IMR-90 (cell line): ENCODE measurements around the gene MTRFR.

Experiments
- CTCF ChIP-seq: conservative IDR thresholded peaks from 2 replicates; pipeline ENCODE4 v1.5.1; 2012; ENCODE audit warnings: mild to moderate bottlenecking, low read depth, low read length, improper control_type of control experiment
- ELK1 ChIP-seq: fragments of 150-350 bp; IDR thresholded peaks from 2 replicates; pipeline ENCODE4 v1.6.1; 2016; ENCODE audit warnings: low read depth, mild to moderate bottlenecking, low read length, moderate library complexity, borderline replicate concordance
- FOS ChIP-seq: fragments of 150-350 bp; IDR thresholded peaks from 2 replicates; pipeline ENCODE4 v1.6.1; 2016; ENCODE audit warnings: low read depth, low read length
- POLR2A ChIP-seq: IDR thresholded peaks from 2 replicates; pipeline ENCODE4 v1.6.1; 2012; ENCODE audit warnings: mild to moderate bottlenecking, low read depth, low read length
- RCOR1 ChIP-seq: IDR thresholded peaks from 2 replicates; pipeline ENCODE4 v1.6.1; 2012; ENCODE audit warnings: mild to moderate bottlenecking, low read length, improper control_type of control experiment; ENCODE audit not compliant: insufficient replicate concordance
- SMC3 ChIP-seq: fragments of 150-350 bp; IDR thresholded peaks from 2 replicates; pipeline ENCODE4 v1.6.1; 2016; ENCODE audit warnings: low read depth, mild to moderate bottlenecking, antibody characterized with exemption, low read length, moderate library complexity
- TF ChIP-seq, protein P1 (sequence below): fragments of 150-350 bp; IDR thresholded peaks from 2 replicates; pipeline ENCODE4 v1.6.1; 2017; ENCODE audit warnings: mild to moderate bottlenecking, antibody characterized with exemption, low read length, low read depth

DNA sequence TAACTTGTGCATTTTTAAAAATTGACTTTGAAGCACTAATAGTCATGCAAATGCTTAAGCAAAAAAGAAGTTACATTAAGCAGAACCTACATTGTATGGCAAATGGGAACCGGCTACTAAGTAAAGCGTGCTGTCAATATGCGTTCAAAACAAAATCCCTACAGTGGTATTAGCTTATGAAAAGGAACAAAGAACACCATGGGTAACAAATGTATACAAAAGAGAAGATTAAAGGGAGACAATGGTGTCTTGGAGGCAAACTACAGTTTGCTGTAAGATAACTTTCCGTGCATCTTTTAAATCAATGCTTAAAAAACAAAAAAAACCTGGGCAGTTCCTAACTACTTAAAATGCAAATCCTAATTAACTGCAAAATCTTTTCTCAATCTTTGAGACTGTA is 28.0 kb downstream of the MTRFR start:
- TF ChIP-seq FOS (no peak), CTCF (no peak), POLR2A (no peak), ELK1 (no peak), SMC3 (no peak), RCOR1 (no peak)
- TF ChIP-seq, protein P1, sequence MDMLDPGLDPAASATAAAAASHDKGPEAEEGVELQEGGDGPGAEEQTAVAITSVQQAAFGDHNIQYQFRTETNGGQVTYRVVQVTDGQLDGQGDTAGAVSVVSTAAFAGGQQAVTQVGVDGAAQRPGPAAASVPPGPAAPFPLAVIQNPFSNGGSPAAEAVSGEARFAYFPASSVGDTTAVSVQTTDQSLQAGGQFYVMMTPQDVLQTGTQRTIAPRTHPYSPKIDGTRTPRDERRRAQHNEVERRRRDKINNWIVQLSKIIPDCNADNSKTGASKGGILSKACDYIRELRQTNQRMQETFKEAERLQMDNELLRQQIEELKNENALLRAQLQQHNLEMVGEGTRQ: no peak
